HepG2 (cell line): ENCODE results near the gene SHPK. TPM values are rescaled to one million over a fixed set of nuclear protein-coding genes. Genes with fewer than 3 reads are reported as not detected.

Experiments used
- ATAC-seq: fragments of 200-7000 bp; cut with Tn5 transposase; 3 replicates; pipeline ENCODE4 v1.9.1; 2020; ENCODE audit warnings: mild to moderate bottlenecking, moderate library complexity
- BruUV-seq: library from RNA; stranded (reverse); fragments of 400-500 nt; replicated peaks from 2 replicates; lab custom pipeline; 2021; lab: Mats Ljungman, UMichigan
- CTCF ChIA-PET: fragments of 300-600 bp; formaldehyde crosslinking; extraction: SDS; loops from one replicate; lab custom pipeline; 2021; ENCODE audit warnings: low total read pairs, inconsistent platforms, low intra/inter-chr PET ratio; lab: Yijun Ruan, JAX
- POLR2A ChIA-PET: fragments of 350-600 bp; sonication (Branson Sonifier 250); formaldehyde crosslinking; loops from one replicate; lab custom pipeline; 2020; ENCODE audit warnings: antibody characterized with exemption, inconsistent platforms; lab: Yijun Ruan, JAX
- DNase-seq: peaks from one replicate; pipeline ENCODE4 v3.0.0-alpha.2; 2015; ENCODE audit warnings: low spot score
- FAIRE-seq: peaks from 3 replicates; lab custom pipeline; 2011; peaks lifted over from hg19 to GRCh38; lab: Jason Lieb, UNC
- H2AFZ ChIP-seq: one replicate; pipeline ENCODE4 v1.6.1; 2011; ENCODE audit warnings: low read length, inconsistent platforms
- H3K27ac ChIP-seq: fragments of 300-600 bp; 3 replicates; pipeline ENCODE4 v1.8.0; 2011; ENCODE audit warnings: mixed run types, mild to moderate bottlenecking, mixed read lengths, low read length, inconsistent platforms; ENCODE audit not compliant: insufficient read depth; ENCODE audit errors: extremely low read length
- H3K27me3 ChIP-seq, 2 experiments: fragments of 200-600 bp in 1 of 2; 2 replicates in 1 of 2; 3 replicates in 1 of 2; pipeline versions ENCODE4 v1.6.0 to v1.8.0; 2011; ENCODE audit warnings: low read length in 2 of 2, mild to moderate bottlenecking in 2 of 2, moderate library complexity in 2 of 2, inconsistent platforms in 1 of 2; ENCODE audit not compliant: insufficient read depth in 2 of 2, control insufficient read depth in 1 of 2
- H3K36me3 ChIP-seq, 2 experiments: fragments of 200-600 bp in 1 of 2; replicated peaks in 1 of 2; 2 replicates in 1 of 2; 3 replicates in 1 of 2; pipeline versions ENCODE4 v1.5.1 to v1.8.0; 2011; ENCODE audit warnings: low read length in 2 of 2, inconsistent platforms in 1 of 2; ENCODE audit not compliant: insufficient read depth in 2 of 2, control insufficient read depth in 1 of 2
- H3K4me1 ChIP-seq: 2 replicates; pipeline ENCODE4 v1.5.1; 2012; ENCODE audit warnings: low read length, inconsistent platforms; ENCODE audit not compliant: insufficient read depth
- H3K4me2 ChIP-seq: 2 replicates; pipeline ENCODE4 v1.6.0; 2011; ENCODE audit warnings: low read depth, low read length, inconsistent platforms
- H3K4me3 ChIP-seq, 3 experiments: fragments of 200-600 bp in 1 of 3; sonication (generic), shearing (Covaris generic) in 1 of 3; replicated peaks in 1 of 3; 2 replicates each; pipeline ENCODE4 v1.5.1; 2011 to 2016; ENCODE audit warnings: low read length in 3 of 3, inconsistent platforms in 2 of 3, low read depth in 2 of 3, mild to moderate bottlenecking in 2 of 3, control low read depth in 1 of 3, mixed read lengths in 1 of 3; ENCODE audit not compliant: insufficient read depth in 1 of 3
- H3K79me2 ChIP-seq: one replicate; pipeline ENCODE4 v1.6.1; 2011; ENCODE audit warnings: low read length, inconsistent platforms; ENCODE audit not compliant: insufficient read depth
- H3K9ac ChIP-seq: 2 replicates; pipeline ENCODE4 v1.6.0; 2011; ENCODE audit warnings: mild to moderate bottlenecking, low read depth, low read length, inconsistent platforms; ENCODE audit not compliant: insufficient read depth
- H3K9me3 ChIP-seq: 2 replicates; pipeline ENCODE4 v1.5.1; 2012; ENCODE audit warnings: mild to moderate bottlenecking, low read length
- H4K20me1 ChIP-seq: 2 replicates; pipeline ENCODE4 v1.6.0; 2011; ENCODE audit warnings: inconsistent platforms, mild to moderate bottlenecking, low read length, moderate library complexity; ENCODE audit not compliant: insufficient read depth
- AKAP8 ChIP-seq: sonication (generic); formaldehyde crosslinking; IDR thresholded peaks from 2 replicates; pipeline ENCODE4 v1.5.1; 2020; ENCODE audit warnings: mild to moderate bottlenecking, missing genetic modification reagents
- ARNT ChIP-seq: fragments of 450-650 bp; IDR thresholded peaks from 2 replicates; pipeline ENCODE4 v1.6.1; 2017
- CTCF ChIP-seq: sonication (generic); formaldehyde crosslinking; IDR thresholded peaks from 2 replicates; pipeline ENCODE4 v1.5.0; 2020; ENCODE audit warnings: mild to moderate bottlenecking, missing genetic modification reagents, moderate library complexity
- HNRNPUL1 ChIP-seq: fragments of 200-400 bp; formaldehyde crosslinking; IDR thresholded peaks from 2 replicates; pipeline ENCODE4 v1.6.1; 2017; ENCODE audit warnings: low read depth, mild to moderate bottlenecking, low read length, moderate library complexity
- ZNF441 ChIP-seq: sonication (generic); formaldehyde crosslinking; IDR thresholded peaks from 2 replicates; pipeline ENCODE4 v1.7.0; 2021; ENCODE audit warnings: missing genetic modification reagents, borderline replicate concordance
- ZNF687 ChIP-seq: sonication (generic); formaldehyde crosslinking; IDR thresholded peaks from 2 replicates; pipeline ENCODE4 v1.5.1; 2020; ENCODE audit warnings: mild to moderate bottlenecking, missing genetic modification reagents, moderate library complexity
- WGBS: methylation state at CpG from one replicate; pipeline ENCODE4 v1.1.6; 2017; ENCODE audit warnings: low lambda C conversion rate; 5-methylcytosine and 5-hydroxymethylcytosine counted together
- in situ Hi-C: cut with HindIII; loops from 2 replicates; pipeline ENCODE4 v1.10.0; 2017; ENCODE audit warnings: low pct_unique_long_range_greater_than_20kb; ENCODE audit not compliant: extremely low pct_ligation_motif_present
- intact Hi-C: fragments of 100-400 bp; cut with micrococcal nuclease; formaldehyde crosslinking; loops from one replicate; pipeline ENCODE4 v1.10.0; 2022; ENCODE audit not compliant: unreplicated experiment
- polyA plus RNA-seq, 8 experiments: library from polyadenylated mRNA; depleted of rRNA in 3 of 8; stranded (reverse) in 7 of 8; unstranded in 1 of 8; fragments of >200 nt; fragmentation: Illumina TruSeq in 4 of 8; extraction: Trizol in 4 of 8; gene quantifications; 2 replicates each; pipeline versions ENCODE4 v1.2.1 to v1.2.3, GENCODE V29; 2011 to 2016; ENCODE audit warnings: low read depth in 4 of 8, missing spikeins in 1 of 8, mixed read lengths in 1 of 8; ENCODE audit not compliant: insufficient read depth in 1 of 8
- total RNA-seq, 5 experiments: library from RNA; depleted of rRNA; stranded (reverse); fragments of >200 nt; fragmentation: Illumina TruSeq; extraction: Trizol; gene quantifications; 2 replicates each; pipeline ENCODE4 v1.2.3, GENCODE V29; 2016; ENCODE audit warnings: low read depth in 1 of 5

The SHPK gene
- total and polyA plus RNA-seq, 2 of the 13 experiments (the other 11 are each of a cell fraction or from before 2014, with no cell fraction given): 16.2 to 30.9 TPM

GRCh38 chr17:3681565-3681964 is 45.5 kb upstream of the SHPK start:
- intact Hi-C loops (loop anchor here (5.0 kb wide), 2 partner anchors 51 to 146 kb away; no protein-coding TSS in a partner anchor), in situ Hi-C loops (no loop called here)
- Histone ChIP-seq H3K27me3 (peaks cover 2 to 7% of the 10 kb centered on the region in 2 experiments; a peak in 4 of 5 replicates), H3K9ac (no peak overlapping the region), H3K4me3 (no peak overlapping the region; a peak in 1 of 6 replicates), H3K9me3 (no peaks in the 10 kb centered on the region), H3K27ac (no peak overlapping the region), H3K36me3 (no peaks in the 10 kb centered on the region), H3K79me2 (no peaks in the 10 kb centered on the region), H3K4me1 (peaks cover 14% of the 10 kb centered on the region), H3K4me2 (peak overlapping the region; percentile 29), H4K20me1 (no peaks in the 10 kb centered on the region), H2AFZ (no peak overlapping the region)
- ChIA-PET POLR2A (no interaction called here), CTCF (no interaction called here)
- no TSS peak for BruUV-seq
- FAIRE-seq (no peak), DNase-seq (no peak), ATAC-seq (no peak)
- TF ChIP-seq HNRNPUL1: no peak
- TF ChIP-seq ZNF441: peak; percentile 93
- peak; percentile 36 for TF ChIP-seq ZNF687
- TF ChIP-seq CTCF (CRISPR knock-in tag): peak; percentile 31
- no peak for TF ChIP-seq ARNT
- TF ChIP-seq AKAP8 (CRISPR knock-in tag): no peak
- 16% methylated on average over 12 of the region's 20 CpGs for WGBS
